Cardiac muscle cell (in vitro differentiated cells and primary cell): ENCODE data around the gene RBCK1. TPM values are rescaled to one million over a fixed set of nuclear protein-coding genes. Genes with fewer than 3 reads are reported as not detected.

Experiments used
- DNase-seq, 2 donors: peaks; one replicate each; pipeline versions ENCODE4 v3.0.0 to v3.0.0-alpha.2; 2010 to 2017; ENCODE audit warnings: low read depth in 1 of 2, low spot score in 1 of 2
- H3K27ac ChIP-seq: fragments of 200-600 bp; sonication (generic); 2 replicates; pipeline ENCODE4 v1.5.1; 2016
- H3K27me3 ChIP-seq: fragments of 200-600 bp; sonication (generic); 2 replicates; pipeline ENCODE4 v1.6.0; 2016; ENCODE audit warnings: control low read depth
- H3K36me3 ChIP-seq: fragments of 200-600 bp; sonication (generic); 2 replicates; pipeline ENCODE4 v1.5.1; 2016; ENCODE audit warnings: control low read depth
- H3K4me1 ChIP-seq: fragments of 200-600 bp; sonication (generic); 2 replicates; pipeline ENCODE4 v1.8.1; 2017; ENCODE audit warnings: low read depth, mild to moderate bottlenecking, mixed run types
- H3K4me3 ChIP-seq: fragments of 200-600 bp; sonication (generic); 2 replicates; pipeline ENCODE4 v1.5.1; 2016; ENCODE audit warnings: mild to moderate bottlenecking
- H3K9me3 ChIP-seq: fragments of 200-600 bp; sonication (generic); 2 replicates; pipeline ENCODE4 v1.5.1; 2017; ENCODE audit warnings: low read depth, mild to moderate bottlenecking, control low read depth
- CTCF ChIP-seq: IDR thresholded peaks from 2 replicates; pipeline ENCODE4 v1.5.1; 2012; ENCODE audit warnings: low read depth, mild to moderate bottlenecking, low read length
- polyA plus RNA-seq: library from polyadenylated mRNA; unstranded; fragments of >200 nt; fragmentation: Nextera tagmentation; extraction: Ambion mirVana; gene quantifications from 2 replicates; pipeline ENCODE4 v1.2.1, GENCODE V29; 2016
- total RNA-seq: library from RNA; depleted of rRNA; stranded (reverse); fragments of >200 nt; gene quantifications from 2 replicates; pipeline ENCODE4 v1.2.3, GENCODE V29; 2016

The RBCK1 gene
- total and polyA plus RNA-seq, 2 experiments from 2014 or later: 51.5 to 104 TPM

DNA sequence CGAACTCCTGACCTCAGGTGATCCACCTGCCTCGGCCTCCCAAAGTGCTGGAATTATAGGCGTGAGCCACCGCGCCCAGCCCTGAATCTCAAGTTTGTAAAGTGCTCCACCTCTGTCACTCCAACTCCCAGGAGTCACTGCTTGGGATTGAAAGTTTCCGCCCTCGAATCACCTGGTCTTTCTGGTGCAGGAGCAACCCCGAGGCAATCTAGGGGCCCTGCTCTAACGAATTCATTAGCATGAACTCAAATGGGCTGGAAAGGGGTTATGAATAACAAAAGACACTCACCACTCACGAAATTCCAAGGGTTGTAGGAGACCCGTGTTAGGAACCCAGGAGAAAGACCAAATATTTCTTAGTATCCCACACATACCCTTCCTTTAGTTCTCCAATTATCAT is 26.1 kb downstream of the RBCK1 start:
- TF ChIP-seq CTCF: no peak
- no peak overlapping the region for H3K4me3 ChIP-seq
- H3K36me3 ChIP-seq: peaks cover 38% of the 10 kb centered on the region
- peaks cover 22% of the 10 kb centered on the region for H3K4me1 ChIP-seq
- no peaks in the 10 kb centered on the region for H3K27me3 ChIP-seq
- DNase-seq: no peak
- H3K9me3 ChIP-seq: no peaks in the 10 kb centered on the region
- H3K27ac ChIP-seq: no peak overlapping the region

DNA sequence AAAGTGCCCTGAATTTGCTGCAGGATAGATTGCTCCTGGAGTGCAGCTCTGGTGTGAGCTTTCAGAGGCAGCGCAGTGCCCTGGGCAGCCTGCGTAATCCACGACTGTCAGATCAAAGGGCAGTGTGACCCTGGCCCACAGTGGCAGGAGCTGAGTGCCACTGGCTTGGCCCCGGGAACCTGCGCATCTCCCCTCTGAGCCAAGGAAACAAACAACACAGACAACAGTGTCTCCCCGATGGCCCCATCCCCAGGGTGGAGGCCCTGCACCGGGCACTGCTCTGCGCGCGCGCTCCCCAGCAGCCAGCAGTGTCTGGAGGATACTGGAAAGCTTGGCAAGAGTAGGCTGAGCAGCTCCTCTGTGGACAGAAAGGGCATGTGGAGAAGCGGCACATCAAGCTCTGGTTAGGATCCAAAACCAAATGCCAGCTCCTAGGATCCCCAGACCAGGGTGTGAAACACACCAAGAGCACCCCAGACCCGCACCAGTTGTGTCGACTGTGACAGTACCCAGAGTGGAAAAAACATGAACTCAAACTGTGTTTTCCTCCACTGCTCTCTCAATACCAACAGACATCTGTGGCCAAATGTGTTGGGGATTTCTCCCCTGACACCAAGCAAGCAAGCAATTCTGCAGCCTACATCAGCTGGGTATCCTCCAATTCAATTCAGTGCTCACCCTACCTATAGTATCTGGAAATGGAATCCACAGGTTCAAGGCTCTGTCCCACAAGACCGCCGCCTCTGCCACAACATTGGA is 26.7 kb downstream of the RBCK1 start:
- DNase-seq: no peak
- Histone ChIP-seq H3K9me3 (no peaks in the 10 kb centered on the region), H3K27ac (no peak overlapping the region), H3K4me3 (no peak overlapping the region), H3K36me3 (peaks cover 45% of the 10 kb centered on the region), H3K4me1 (peaks cover 15% of the 10 kb centered on the region), H3K27me3 (no peaks in the 10 kb centered on the region)
- no peak for TF ChIP-seq CTCF

DNA sequence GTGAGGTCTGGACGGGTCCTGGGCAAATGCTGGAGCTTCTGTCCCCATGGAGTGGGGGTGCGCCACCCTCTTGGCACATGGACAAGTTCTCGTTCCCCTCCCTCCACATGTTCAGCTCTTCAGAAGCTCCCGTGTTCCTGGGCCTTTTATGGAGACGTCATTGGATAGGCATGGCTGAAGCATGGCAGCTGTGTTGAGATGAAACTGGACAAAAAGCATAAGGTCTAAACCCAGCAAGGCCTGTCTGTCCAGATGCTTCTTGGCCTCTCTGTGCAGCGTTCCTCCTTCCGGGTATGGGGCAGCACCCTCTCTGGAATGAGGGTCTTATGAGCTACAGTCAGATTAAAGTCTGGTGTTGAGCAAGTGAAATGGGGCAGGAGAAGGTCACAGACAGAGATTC is 27.5 kb downstream of the RBCK1 start:
- TF ChIP-seq CTCF: no peak
- Histone ChIP-seq H3K27me3 (no peaks in the 10 kb centered on the region), H3K36me3 (peaks cover 52% of the 10 kb centered on the region), H3K27ac (no peak overlapping the region), H3K4me1 (peaks cover 8% of the 10 kb centered on the region), H3K9me3 (no peaks in the 10 kb centered on the region), H3K4me3 (no peak overlapping the region)
- DNase-seq: no peak

DNA sequence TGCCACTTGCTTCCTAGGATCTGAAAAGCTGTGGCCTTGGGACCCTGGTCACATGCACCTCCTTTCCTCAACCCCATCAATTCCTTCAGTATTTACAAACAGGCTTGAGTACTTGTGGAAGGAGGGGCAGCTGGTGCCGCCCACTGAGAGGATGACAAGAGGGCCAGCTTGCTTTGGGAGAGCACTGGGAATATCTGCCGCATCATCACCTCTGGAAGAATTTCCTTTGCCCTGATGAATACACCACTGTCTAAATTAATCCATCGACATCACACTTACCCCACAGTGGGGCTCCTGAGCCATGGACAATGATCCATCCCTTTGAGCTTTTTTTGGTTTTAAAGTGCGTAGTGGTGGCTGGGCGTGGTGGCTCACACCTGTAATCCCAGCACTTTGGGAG is 28.4 kb downstream of the RBCK1 start:
- Histone ChIP-seq H3K4me1 (no peaks in the 10 kb centered on the region), H3K27ac (no peak overlapping the region), H3K36me3 (peaks cover 61% of the 10 kb centered on the region), H3K27me3 (no peaks in the 10 kb centered on the region), H3K9me3 (no peaks in the 10 kb centered on the region), H3K4me3 (no peak overlapping the region)
- no peak for TF ChIP-seq CTCF
- DNase-seq: no peak

DNA sequence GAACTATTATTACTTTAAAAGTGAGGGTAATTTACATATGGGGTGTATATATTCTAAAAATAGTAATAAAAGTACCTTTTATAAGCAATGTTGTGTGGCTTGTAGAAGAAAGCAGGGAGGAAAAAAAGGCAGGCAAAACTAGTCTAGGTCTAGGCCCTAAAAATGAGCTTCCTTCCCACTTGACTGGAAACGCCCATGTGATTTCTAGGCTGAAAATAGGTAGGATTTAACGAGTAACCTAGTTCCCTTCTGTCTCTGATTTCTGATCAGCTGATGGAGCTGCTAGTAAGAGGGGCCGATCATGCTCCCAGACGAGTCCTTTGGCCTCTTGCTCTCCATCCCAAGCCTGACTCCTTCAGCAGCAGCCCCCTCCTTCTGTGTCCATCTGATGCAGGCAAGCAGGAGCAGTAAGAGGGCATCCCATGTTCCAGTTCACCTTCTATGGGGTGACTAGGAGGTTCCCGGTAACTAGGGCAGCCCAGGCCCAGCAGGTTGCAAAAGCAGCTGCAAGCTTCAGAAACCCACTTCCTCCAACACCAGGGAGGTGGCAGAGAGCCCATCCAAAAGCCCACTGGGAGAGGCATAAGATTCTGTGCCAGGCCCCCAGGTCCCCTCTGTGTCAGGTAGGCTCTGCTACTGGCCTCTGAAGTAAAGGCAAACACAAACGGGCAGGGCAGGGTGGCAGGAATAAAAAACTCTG is 29.8 kb downstream of the RBCK1 start:
- H3K27me3 ChIP-seq: no peaks in the 10 kb centered on the region
- H3K4me1 ChIP-seq: no peaks in the 10 kb centered on the region
- H3K9me3 ChIP-seq: no peaks in the 10 kb centered on the region
- peaks cover 69% of the 10 kb centered on the region for H3K36me3 ChIP-seq
- no peak for TF ChIP-seq CTCF
- no peak overlapping the region for H3K27ac ChIP-seq
- H3K4me3 ChIP-seq: no peak overlapping the region
- DNase-seq: no peak
